Bronchial smooth muscle cell (primary cell): ENCODE measurements around the gene CD74. TPM values are rescaled to one million over a fixed set of nuclear protein-coding genes. Genes with fewer than 3 reads are reported as not detected.

Experiments used
- total RNA-seq: library from RNA; depleted of rRNA; stranded (reverse); fragments of >200 nt; gene quantifications from 2 replicates; pipeline ENCODE4 v1.2.1, GENCODE V29; 2014

The CD74 gene
- 0.94 and 2.2 TPM in 2 replicates for total RNA-seq

DNA sequence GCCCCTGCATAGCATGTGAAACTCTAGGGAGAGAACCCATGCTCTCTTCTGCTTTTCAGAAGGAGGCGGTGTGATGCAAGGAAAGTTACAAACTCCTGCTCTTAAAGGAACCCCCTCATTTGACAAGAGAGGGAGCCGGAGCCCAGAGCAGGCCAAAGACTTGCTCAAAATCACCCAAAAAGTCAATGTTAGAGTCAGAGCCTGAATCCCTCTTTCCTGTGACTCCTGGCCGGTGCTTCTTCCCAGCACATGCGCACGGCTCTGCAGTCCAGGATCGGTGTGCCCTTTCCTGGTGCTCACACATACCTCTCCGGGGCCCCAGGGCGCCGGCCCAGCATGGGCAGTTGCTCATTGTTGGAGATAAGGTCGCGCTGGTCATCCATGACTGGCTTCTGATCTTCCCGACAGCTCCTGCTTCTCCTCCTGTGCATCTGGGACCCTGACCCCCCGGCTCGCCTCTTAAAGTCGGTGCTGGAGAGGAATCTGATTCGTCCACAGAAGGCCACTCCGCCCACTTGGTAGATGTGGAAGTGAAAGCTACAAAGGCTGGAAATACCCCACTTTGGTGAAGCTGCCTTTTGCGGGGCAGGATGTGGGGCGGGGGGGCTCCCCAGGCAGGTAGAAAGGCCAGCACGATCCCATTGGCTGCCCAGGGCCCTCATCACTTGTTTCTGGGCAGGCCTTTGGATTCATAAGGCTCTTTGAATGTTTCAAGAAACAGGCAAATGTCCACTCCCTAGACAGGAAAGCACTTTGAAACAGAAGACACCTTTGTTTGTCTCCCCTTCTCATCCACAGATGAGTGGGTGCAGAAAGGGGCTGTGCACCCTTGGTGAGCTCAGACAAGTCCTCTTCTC is at the start of gene CD74:
TSS of gene CD74 (minus strand) at position 592 of the 857 bp plus-strand sequence. CDS start at position 431, 161 bp downstream.

DNA sequence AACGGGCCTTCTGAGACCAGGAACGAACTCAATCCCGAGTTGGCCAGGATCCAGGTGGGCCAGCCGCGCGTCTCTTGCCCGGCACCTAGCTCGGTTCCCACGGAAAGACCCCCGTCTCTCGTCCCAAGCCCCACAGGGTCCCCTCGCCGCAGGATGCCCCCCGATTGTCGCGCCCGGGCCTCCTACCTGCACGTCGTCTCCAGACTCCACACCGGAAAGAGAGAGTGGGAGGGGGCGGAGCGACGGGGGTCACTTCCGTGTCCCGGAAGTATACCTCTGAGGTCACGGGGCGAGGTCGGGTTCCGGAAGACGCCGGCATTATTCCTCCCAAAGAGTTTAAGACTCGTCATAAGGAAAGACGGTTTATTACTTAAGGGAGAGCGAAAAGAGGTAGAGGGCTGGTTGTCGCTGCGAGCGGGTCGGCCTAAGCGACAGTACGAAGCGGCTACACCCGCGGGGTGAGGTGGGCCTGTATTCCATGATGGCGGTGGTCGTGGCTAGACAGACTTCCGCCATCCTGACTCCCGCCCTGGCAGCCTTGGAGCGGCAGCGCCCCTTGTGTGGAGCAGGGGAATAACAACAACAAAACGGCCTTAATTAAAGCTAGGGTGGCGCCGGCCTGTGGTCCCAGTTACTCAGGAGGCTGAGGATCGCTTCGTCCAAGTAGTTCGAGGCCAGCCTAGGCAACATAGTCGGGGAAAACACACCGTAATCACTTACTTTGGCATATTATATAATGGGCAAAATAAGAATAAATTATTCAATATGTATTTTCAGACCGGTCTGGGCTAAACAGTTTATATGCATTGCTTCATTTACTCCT is 37.0 kb upstream of the CD74 start, which contains the start of gene RPS14:
TSS of gene RPS14 (minus strand) at position 223 of the 823 bp plus-strand sequence. CDS start 2,006 bp downstream, outside the sequence.

DNA sequence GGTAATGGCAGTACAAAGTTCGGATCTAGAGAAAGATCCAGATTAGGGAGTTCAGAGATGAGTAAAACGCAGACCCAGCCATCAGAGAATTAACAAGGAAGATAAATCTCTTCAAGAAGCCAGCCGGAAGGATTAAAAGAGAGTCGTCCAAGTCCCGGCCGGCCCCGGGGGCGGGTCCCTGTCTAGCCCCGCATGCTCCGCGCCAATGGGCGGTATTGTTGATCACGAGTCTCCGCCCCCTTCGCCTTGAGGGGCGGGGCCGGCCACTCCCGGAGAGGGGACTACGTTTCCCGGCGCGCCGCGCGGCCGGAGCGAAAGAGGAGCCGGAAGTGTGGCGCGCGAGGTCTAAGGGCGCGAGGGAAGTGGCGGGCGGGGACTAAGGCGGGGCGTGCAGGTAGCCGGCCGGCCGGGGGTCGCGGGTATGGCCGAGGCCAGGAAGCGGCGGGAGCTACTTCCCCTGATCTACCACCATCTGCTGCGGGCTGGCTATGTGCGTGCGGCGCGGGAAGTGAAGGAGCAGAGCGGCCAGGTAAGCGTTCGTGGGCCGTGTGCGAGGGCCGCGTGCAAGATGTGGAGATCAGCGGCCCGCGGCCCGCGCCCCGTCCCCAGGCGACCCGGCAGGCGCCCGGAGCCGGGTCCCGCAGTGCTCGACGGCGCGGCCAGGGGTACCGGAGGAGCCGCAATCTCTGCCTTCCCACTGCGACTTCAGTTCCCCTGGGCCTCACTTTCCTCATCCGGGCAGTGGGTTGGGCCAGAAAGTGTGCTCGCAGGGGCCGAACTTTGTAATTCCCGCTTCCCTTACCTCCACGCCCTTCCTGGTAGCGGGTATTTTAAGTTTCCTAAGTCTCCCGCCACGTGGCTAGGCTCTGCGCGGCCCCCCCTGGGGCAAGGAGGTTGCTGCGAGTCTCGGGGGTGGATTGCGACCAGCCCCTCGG is 55.1 kb downstream of the CD74 start, which contains the start of gene TCOF1:
TSS of gene TCOF1 (plus strand) at position 372 of the 935 bp plus-strand sequence. CDS start at position 422, 50 bp downstream.

Other genes starting within 250 kb of the CD74 start
- gene CDX1, start 246.1 kb downstream of the CD74 start, total RNA-seq = not detected in 2 replicates
- gene SLC6A7, start 222.8 kb downstream of the CD74 start, total RNA-seq = not detected in 2 replicates
- gene CAMK2A, start 123.1 kb downstream of the CD74 start, total RNA-seq = 0.47 and 0.69 TPM in 2 replicates
- 9.9 and 16.3 TPM in 2 replicates for gene ARSI, start 110.0 kb downstream of the CD74 start, total RNA-seq
- 5.7 and 6.1 TPM in 2 replicates for gene TCOF1, start 55.2 kb downstream of the CD74 start, total RNA-seq
- 3,322 and 4,834 TPM in 2 replicates for gene RPS14, start 36.8 kb upstream of the CD74 start, total RNA-seq
- 19.7 and 22.2 TPM in 2 replicates for gene NDST1, start 95.2 kb upstream of the CD74 start, total RNA-seq
- gene SYNPO, start 227.8 kb upstream of the CD74 start, total RNA-seq = 2.0 and 2.7 TPM in 2 replicates
- 0.26 and 0.47 TPM in 2 replicates for gene MYOZ3, start 248.3 kb upstream of the CD74 start, total RNA-seq